ENCODE measurements around the gene MED4.

GRCh38 chr13:48086272-48086671 lies 8.6 kb downstream of the MED4 start:
- TF ChIP-seq CTCF (IDR thresholded peaks at IDR 0.05) (no peak), POLR2A (IDR thresholded peaks at IDR 0.05) (no peak)
